ENCODE data around the gene DIP2A.
"Not testable (repeated sequence)": the region's sequence is repeated elsewhere in the genome, so short reads cannot be mapped to it uniquely, and the experiment has no call there.

DIP2A gene

GRCh38 chr21:46559291-46559983 is 100.7 kb downstream of the DIP2A start:
- peak; percentile 82 to 83 for ATAC-seq

- ATAC-seq: no peak
These were observed 102.1 kb downstream of the DIP2A start for GRCh38 chr21:46560568-46561444.

GRCh38 chr21:46561445-46562090 is 102.9 kb downstream of the DIP2A start:
- ATAC-seq: no peak

GRCh38 chr21:46562472-46562871 is 103.8 kb downstream of the DIP2A start:
- ATAC-seq: no peak

GRCh38 chr21:46562964-46563607 is 104.4 kb downstream of the DIP2A start:
- no peak for ATAC-seq

- ATAC-seq: no peak
These were observed 105.7 kb downstream of the DIP2A start for GRCh38 chr21:46564391-46564790.

GRCh38 chr21:46567348-46567747 is 108.7 kb downstream of the DIP2A start:
- no peak for ATAC-seq

GRCh38 chr21:46568562-46568961 is 109.9 kb downstream of the DIP2A start:
- ATAC-seq: no peak

- no peak for ATAC-seq
These were observed 110.4 kb downstream of the DIP2A start for GRCh38 chr21:46569081-46569480.

GRCh38 chr21:46570119-46570518 is 111.4 kb downstream of the DIP2A start:
- ATAC-seq: no peak

- no peak for ATAC-seq
These were observed 111.9 kb downstream of the DIP2A start for GRCh38 chr21:46570631-46571030.

- no peak for ATAC-seq
These were observed 114.2 kb downstream of the DIP2A start for GRCh38 chr21:46572850-46573249.

GRCh38 chr21:46577786-46578185 is 119.1 kb downstream of the DIP2A start:
- not testable (repeated sequence) for ATAC-seq

GRCh38 chr21:46579394-46579793 is 120.7 kb downstream of the DIP2A start:
- not testable (repeated sequence) for ATAC-seq

GRCh38 chr21:46581780-46582307 is 123.2 kb downstream of the DIP2A start:
- ATAC-seq: no peak

GRCh38 chr21:46585191-46585953 is 126.7 kb downstream of the DIP2A start:
- no peak for ATAC-seq

GRCh38 chr21:46594276-46594675 is 135.6 kb downstream of the DIP2A start:
- ATAC-seq: no peak

GRCh38 chr21:46596201-46596600 is 137.5 kb downstream of the DIP2A start:
- ATAC-seq: no peak

GRCh38 chr21:46597031-46597430 is 138.3 kb downstream of the DIP2A start:
- no peak for ATAC-seq

GRCh38 chr21:46597896-46598343 is 139.2 kb downstream of the DIP2A start:
- ATAC-seq: no peak

Measured in activated CD4-positive, CD25-positive, alpha-beta regulatory T cell treated with anti-CD3 and anti-CD28 coated beads, Interleukin-2, amount 50 U/mL, for 24 hours (primary cell).